Muscle of leg (tissue), 16 donors: ENCODE results near the gene DFFB. TPM values are rescaled to one million over a fixed set of nuclear protein-coding genes. Genes with fewer than 3 reads are reported as not detected.
A peak's percentile ranks its signal among the peaks of the same experiment; 100 is the strongest.
"Not testable (repeated sequence)": the region's sequence is repeated elsewhere in the genome, so short reads cannot be mapped to it uniquely, and the experiment has no call there.

ENCODE experiments used
- DNase-seq: peaks from one replicate; pipeline ENCODE4 v3.0.0; 2013
- H3K27ac ChIP-seq: one replicate; pipeline ENCODE4 v1.5.1; 2013; ENCODE audit warnings: mild to moderate bottlenecking, low read length, control low read depth
- H3K27me3 ChIP-seq: one replicate; pipeline ENCODE4 v1.6.1; 2013; ENCODE audit warnings: low read length; ENCODE audit not compliant: control insufficient read depth, insufficient read depth
- H3K36me3 ChIP-seq: one replicate; pipeline ENCODE4 v1.6.1; 2013; ENCODE audit warnings: low read length; ENCODE audit not compliant: control insufficient read depth, insufficient read depth
- H3K4me1 ChIP-seq: one replicate; pipeline ENCODE4 v1.6.1; 2013; ENCODE audit warnings: low read length; ENCODE audit not compliant: control insufficient read depth, insufficient read depth
- H3K4me3 ChIP-seq: one replicate; pipeline ENCODE4 v1.5.1; 2013; ENCODE audit warnings: low read length, control low read depth
- H3K9me3 ChIP-seq: replicated peaks from 2 replicates; pipeline ENCODE4 v1.6.1; 2013; ENCODE audit warnings: low read depth, low read length; ENCODE audit not compliant: control insufficient read depth
- WGBS: methylation state at CpG from one replicate; pipeline ENCODE4 v1.1.5; 2013; ENCODE audit warnings: missing lambda C conversion rate; ENCODE audit not compliant: insufficient coverage; 5-methylcytosine and 5-hydroxymethylcytosine counted together
- long read RNA-seq, 11 donors: transcript quantifications; one replicate each; lab custom pipeline, GENCODE V29; 2026
- polyA plus RNA-seq, 8 donors: library from polyadenylated mRNA; unstranded; fragments of 120-200 nt; gene quantifications; one replicate each; pipeline versions ENCODE4 v1.2.1 to v1.2.3, GENCODE V29; 2013; ENCODE audit warnings: inconsistent platforms in 1 of 8, low replicate concordance in 1 of 8; ENCODE audit not compliant: insufficient read length in 8 of 8, insufficient read depth in 1 of 8
- total RNA-seq: library from RNA; stranded (reverse); fragments of 120-200 nt; gene quantifications from one replicate; pipeline ENCODE4 v1.2.4, GENCODE V29; 2013

The DFFB gene, protein sequence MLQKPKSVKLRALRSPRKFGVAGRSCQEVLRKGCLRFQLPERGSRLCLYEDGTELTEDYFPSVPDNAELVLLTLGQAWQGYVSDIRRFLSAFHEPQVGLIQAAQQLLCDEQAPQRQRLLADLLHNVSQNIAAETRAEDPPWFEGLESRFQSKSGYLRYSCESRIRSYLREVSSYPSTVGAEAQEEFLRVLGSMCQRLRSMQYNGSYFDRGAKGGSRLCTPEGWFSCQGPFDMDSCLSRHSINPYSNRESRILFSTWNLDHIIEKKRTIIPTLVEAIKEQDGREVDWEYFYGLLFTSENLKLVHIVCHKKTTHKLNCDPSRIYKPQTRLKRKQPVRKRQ
- total RNA-seq (4.3 TPM), polyA plus RNA-seq (1 to 10 TPM; 4.3 to 6.8 (median 5.1) TPM)
- long read RNA-seq, donor 1: 0 reads
- long read RNA-seq, donor 2: 0 reads
- long read RNA-seq, donor 3, partial matches to known transcripts: 0 of 1 reads
- long read RNA-seq, donor 3, other reads (novel, unspliced or antisense): 0 of 1 reads
- long read RNA-seq, donor 4: 0 reads
- long read RNA-seq, donor 5: 0 reads
- long read RNA-seq, donor 6: 0 reads
- long read RNA-seq, donor 7: 0 reads
- long read RNA-seq, donor 8: 0 reads
- long read RNA-seq, donor 9: 0 reads
- long read RNA-seq, donor 10, partial matches to known transcripts: 5 of 5 reads
- long read RNA-seq, donor 10, other reads (novel, unspliced or antisense): 0 of 5 reads
- long read RNA-seq, donor 11: 0 reads

DNA sequence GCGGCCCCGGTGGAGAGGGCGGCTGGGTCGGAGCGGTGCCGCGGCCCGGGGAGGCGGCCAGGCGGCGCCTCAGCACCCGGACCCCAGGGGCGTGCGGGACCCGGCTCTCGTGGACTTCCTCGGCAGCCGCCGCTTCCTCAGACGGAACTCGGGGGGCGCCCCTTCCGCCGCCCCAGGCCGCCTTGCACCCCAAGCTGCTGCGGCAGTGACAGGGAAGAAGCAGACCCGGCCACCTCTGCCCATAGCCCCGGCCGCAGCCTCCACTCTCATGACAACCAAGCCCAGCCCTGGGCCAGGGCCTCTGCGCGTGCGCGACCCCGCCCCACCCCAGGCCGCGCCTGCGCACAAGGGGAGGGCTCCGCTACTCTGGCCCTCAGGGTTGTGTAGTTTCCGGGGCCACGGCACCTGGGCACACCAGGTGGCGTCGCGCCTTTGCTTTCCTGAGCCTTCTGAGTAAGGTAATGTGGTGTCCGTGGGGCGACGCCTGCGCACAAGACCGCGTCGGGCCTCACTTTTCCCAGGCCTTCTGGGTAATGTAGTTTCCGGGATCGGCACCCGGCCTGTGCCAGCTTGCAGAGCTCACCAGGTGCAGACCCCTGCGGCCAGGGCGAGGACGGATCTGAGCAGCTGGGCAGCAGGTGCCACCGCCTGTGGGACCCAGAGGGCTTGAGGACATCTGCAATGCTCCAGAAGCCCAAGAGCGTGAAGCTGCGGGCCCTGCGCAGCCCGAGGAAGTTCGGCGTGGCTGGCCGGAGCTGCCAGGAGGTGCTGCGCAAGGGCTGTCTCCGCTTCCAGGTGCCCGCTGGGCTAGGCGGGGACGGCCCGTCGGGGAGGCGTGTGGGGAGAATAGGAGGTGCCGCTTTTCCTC is at the start of gene DFFB, which contains the start of gene CEP104:
TSS of gene DFFB (plus strand) at position 554 of the 868 bp plus-strand sequence. CDS start at position 682, 128 bp downstream.
TSS of gene CEP104 (minus strand) at position 289 of the 868 bp plus-strand sequence. CDS start 4,804 bp downstream, outside the sequence.
- H3K27ac ChIP-seq: peak within 1 kb of the TSS; percentile 87
- no peaks in the 10 kb centered on the region for H3K9me3 ChIP-seq
- no peaks in the 10 kb centered on the region for H3K27me3 ChIP-seq
- under 1% methylated on average over 69 of the region's 73 CpGs for WGBS
- H3K4me3 ChIP-seq: peak within 1 kb of the TSS; percentile 89
- peak; percentile 91 for DNase-seq
- H3K4me1 ChIP-seq: peaks cover 21% of the 10 kb centered on the region
- H3K36me3 ChIP-seq: peaks cover 3% of the 10 kb centered on the region

DNA sequence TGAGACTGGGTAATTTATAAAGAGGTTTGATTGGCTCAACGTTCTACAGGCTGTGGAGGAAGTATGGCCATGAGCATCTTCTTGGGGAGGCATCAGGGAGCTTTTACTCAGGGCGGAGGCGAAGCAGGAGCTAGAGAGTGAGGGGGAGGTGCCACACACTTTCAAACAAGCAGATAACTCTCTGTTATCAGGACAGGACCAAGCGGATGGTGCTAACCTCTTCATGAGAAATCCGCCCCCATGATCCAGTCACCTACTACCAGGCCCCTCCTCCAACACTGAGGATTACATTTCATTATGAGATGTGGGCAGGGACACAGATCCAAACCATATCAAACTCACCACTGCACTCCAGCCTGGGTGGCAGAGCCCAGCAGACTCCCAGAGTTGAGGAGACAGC is 49.5 kb upstream of the DFFB start:
- Histone ChIP-seq H3K9me3 (no peaks in the 10 kb centered on the region), H3K4me1 (no peaks in the 10 kb centered on the region), H3K36me3 (no peaks in the 10 kb centered on the region), H3K27ac (no peak overlapping the region), H3K4me3 (no peak overlapping the region), H3K27me3 (peaks cover 4% of the 10 kb centered on the region)
- WGBS: no CpG with 5 or more reads among the region's 5 CpGs
- no peak for DNase-seq

DNA sequence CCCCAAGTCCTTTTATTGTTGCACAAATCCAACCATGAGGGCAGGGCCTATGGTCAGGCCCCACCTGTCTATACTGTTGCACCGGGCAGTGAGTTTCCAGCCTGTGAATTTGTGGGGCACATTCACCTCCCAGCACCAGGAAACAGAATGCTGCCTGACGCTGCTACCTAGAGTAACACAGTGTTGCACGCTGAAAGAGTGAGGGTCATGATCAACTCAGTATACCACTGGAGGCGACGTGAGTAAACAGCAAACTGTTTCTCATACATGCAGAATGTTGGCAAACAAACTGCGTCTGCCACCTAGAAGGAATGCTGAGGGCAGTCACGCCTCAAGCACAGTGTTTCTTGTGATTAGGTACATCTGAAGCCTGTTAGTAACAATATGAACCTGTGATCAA is 47.6 kb upstream of the DFFB start:
- H3K36me3 ChIP-seq: peaks cover 7% of the 10 kb centered on the region
- no peaks in the 10 kb centered on the region for H3K4me1 ChIP-seq
- H3K4me3 ChIP-seq: no peak overlapping the region
- 52% methylated on average over 5 of the region's 7 CpGs for WGBS
- H3K9me3 ChIP-seq: no peaks in the 10 kb centered on the region
- H3K27me3 ChIP-seq: peaks cover 4% of the 10 kb centered on the region
- no peak overlapping the region for H3K27ac ChIP-seq
- DNase-seq: no peak

DNA sequence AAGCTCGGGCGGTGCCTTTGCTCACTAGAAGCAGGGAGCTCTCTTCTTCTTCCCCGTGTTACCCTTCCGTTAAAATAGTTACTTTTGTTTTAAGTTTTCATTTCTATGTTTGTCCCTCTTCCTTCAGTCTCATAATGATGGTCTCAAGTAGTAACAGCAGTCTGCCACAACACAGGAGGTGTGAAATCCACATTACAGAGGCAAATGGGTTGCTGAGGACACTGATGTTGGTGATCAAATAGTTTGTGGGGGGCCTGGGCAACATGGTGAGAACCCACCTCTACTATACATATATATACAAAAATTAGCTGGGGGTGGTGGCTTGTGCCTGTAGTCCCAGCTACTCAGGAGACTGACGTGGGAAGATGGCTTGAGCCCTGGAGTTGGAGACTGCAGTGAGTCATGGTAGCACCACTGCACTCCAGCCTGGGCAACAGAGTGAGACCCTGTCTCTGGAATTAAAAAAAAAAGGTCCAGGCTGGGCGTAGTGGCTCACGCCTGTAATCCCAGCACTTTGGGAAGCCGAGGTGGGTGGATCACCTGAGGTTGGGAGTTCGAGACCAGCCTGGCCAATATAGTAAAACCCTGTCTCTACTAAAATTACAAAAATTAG is 47.0 kb upstream of the DFFB start:
- H3K36me3 ChIP-seq: peaks cover 13% of the 10 kb centered on the region
- not testable (repeated sequence) for DNase-seq, H3K4me1 ChIP-seq, H3K9me3 ChIP-seq, H3K4me3 ChIP-seq, H3K27me3 ChIP-seq, H3K27ac ChIP-seq
- 77% methylated on average over 3 of the region's 9 CpGs for WGBS

DNA sequence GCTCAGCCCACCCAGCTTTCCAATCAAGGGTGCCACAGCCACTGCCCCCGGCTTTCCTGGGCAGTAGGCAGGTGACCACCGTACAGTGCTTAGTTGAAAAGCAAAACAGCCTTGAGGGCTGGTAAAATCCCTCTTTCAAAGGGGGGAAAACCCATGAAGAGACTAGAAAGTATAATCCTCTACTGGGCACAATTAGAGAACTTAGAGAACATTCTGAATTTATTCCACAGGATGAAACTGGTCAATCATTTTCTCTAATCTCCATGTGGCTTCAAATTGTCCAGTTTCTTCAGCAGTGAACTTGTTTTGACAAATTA is 45.7 kb upstream of the DFFB start:
- H3K9me3 ChIP-seq: no peaks in the 10 kb centered on the region
- DNase-seq: no peak
- no peak overlapping the region for H3K4me3 ChIP-seq
- no peaks in the 10 kb centered on the region for H3K4me1 ChIP-seq
- WGBS: no CpG with 5 or more reads among the region's 2 CpGs
- H3K27me3 ChIP-seq: no peaks in the 10 kb centered on the region
- peaks cover 20% of the 10 kb centered on the region for H3K36me3 ChIP-seq
- no peak overlapping the region for H3K27ac ChIP-seq

DNA sequence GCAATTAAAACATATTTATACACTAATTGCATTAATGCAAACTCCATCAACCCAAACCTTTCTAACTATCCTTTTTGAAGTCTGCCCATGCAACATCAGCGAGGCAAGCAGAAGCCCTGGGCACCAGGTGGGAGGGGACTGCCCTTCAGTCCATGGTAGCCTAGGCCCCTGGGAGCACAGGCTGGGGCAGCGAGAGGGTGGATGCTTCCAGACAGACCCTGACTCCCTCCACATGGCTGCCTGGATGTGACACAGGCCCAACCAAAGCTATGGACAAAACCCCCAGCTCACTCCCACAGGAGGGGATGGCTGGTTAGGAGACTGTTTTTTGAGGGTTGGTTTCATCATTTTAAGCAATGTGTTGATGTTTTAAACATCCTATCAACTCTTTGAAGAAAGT is 43.2 kb upstream of the DFFB start:
- no CpG with 5 or more reads among the region's 2 CpGs for WGBS
- H3K9me3 ChIP-seq: no peaks in the 10 kb centered on the region
- no peak overlapping the region for H3K4me3 ChIP-seq
- no peaks in the 10 kb centered on the region for H3K27me3 ChIP-seq
- no peak for DNase-seq
- no peak overlapping the region for H3K27ac ChIP-seq
- H3K36me3 ChIP-seq: peaks cover 20% of the 10 kb centered on the region
- H3K4me1 ChIP-seq: peaks cover 2% of the 10 kb centered on the region

DNA sequence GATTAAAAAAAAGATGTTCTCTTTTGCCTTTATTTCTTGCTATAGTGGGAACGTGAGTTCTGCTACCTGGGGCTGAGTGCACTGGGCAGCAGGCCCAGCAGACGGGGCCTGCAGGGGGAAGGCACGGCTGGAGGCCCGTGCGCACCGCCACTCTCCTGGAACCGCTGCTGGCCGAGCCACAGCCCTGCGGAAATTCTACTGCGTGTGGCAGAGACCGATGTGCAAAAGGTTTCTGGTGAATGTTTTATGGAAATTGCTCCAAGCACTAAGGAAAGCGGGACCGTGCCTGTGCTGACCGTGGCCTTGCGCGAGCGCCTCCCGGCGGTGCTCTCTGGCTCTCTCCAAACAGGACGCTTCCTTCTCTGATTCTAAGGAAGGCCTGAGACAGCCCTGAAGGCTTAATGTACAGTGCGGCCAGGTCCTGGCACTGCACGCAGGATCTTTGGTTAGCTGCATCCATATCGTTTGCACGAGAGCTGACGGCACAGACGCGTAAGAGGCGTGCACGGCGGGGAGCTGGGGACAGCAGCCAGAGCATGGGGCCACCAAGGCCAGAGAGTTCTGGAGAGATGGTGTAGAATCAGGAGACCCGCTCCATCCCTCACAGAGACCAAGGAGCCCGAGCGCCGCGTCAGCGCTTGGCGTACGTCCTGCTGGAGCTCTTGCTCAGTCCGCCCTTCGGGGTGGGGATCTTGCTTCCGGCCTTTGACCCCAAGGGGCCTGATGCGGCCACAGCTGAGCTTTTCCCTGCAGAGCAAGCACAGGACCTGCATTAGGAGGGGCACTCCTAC is 42.3 kb upstream of the DFFB start:
- Histone ChIP-seq H3K36me3 (peaks cover 24% of the 10 kb centered on the region), H3K4me1 (peaks cover 10% of the 10 kb centered on the region), H3K9me3 (no peaks in the 10 kb centered on the region), H3K27ac (no peak overlapping the region), H3K4me3 (no peak overlapping the region), H3K27me3 (no peaks in the 10 kb centered on the region)
- no peak for DNase-seq
- WGBS: 79% methylated on average over 33 of the region's 42 CpGs

DNA sequence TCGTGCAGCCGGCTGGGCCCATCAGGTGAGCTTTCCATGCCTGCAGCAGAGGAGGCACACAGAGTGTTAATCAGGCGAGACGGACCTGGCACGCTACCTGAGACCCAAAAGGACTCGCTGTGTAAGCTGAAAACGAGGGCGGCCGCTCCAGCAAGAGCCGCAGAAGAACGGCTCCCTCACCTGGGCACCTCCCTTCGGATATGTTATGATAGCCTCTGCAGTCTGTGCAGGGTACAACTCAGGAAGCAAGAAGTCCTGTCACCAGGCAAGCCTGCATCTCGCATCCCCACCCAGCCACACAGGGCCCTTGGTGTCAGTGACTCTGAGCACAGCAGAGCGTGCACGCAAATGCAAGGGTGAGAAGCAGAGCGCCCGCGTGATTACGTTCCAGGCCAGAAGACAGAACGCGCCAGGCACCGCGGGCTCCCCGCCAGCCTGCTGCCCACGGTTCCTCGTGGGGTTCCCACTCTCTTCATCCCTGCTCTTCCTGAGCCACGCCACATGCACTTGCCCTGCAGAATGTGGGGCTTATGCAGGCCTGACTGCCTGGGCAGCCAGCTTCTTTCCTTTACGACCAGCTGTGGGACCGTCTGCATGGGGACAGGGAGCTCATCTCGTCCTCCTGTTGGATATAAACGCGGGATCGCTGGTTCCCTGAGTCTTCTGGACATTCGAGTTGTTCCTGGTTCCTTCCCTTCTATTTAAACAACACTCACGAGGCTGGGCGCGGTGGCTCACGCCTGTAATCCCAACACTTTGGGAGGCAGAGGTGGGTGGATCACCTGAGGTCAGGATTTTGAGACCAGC is 40.7 kb upstream of the DFFB start:
- no peaks in the 10 kb centered on the region for H3K9me3 ChIP-seq
- 88% methylated on average over 33 of the region's 38 CpGs for WGBS
- no peak overlapping the region for H3K27ac ChIP-seq
- H3K27me3 ChIP-seq: no peaks in the 10 kb centered on the region
- H3K4me3 ChIP-seq: no peak overlapping the region
- peaks cover 22% of the 10 kb centered on the region for H3K4me1 ChIP-seq
- peaks cover 28% of the 10 kb centered on the region for H3K36me3 ChIP-seq
- DNase-seq: no peak
